ENCODE data around the gene TAS2R40.

Gene TAS2R40

DNA sequence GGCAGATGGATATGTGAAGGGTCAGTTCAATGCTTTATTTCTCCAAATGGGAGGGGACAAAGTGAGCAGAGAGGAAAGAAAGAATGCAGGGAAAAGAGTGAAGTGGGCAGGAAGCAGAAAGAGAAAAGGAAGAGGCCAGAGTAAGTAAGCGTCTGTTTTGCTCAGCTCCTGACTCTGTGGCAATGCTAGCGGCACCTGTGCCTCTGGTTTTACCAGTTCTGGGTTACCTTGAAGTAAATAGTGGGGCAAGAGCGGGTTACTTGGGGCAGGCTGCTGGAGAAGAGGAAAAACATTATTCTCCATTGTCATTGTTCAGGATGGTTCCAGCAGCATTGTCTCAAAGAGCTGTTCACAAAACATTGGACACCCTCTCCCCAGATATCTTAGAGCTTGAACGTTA, 1.9 kb downstream of the TAS2R40 start:
- DNase-seq (ENCODE audit: low read depth): no peak

DNA sequence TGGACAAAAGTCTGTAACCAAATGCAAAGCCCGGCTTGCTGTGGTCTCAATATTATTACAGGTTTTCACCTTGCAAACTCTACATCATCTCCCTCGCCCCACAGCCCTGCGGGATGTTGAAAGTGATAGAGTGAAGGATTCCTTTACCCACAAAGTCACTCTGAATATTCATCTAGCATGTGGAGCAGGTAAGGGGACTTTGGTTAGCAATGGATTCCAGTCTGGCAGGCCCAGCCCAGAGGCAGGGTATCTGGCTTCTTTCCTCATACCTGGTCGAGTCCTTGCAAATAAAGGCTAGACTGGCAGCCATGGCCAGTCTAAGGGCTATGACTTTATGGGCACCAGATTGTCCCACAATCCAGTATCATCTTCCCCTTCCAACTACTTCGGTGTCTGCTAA, 3.2 kb downstream of the TAS2R40 start:
- no peak for DNase-seq (ENCODE audit: low read depth)

- DNase-seq (ENCODE audit: low read depth): peak; percentile 29
Measured at GRCh38 chr7:143227806-143228205, 6.0 kb downstream of the TAS2R40 start.

- DNase-seq (ENCODE audit: low read depth): peak; percentile 36
Measured at GRCh38 chr7:143229054-143229790, 7.4 kb downstream of the TAS2R40 start.

- DNase-seq (ENCODE audit: low read depth): no peak
Measured at GRCh38 chr7:143230602-143231457, 9.0 kb downstream of the TAS2R40 start.

DNA sequence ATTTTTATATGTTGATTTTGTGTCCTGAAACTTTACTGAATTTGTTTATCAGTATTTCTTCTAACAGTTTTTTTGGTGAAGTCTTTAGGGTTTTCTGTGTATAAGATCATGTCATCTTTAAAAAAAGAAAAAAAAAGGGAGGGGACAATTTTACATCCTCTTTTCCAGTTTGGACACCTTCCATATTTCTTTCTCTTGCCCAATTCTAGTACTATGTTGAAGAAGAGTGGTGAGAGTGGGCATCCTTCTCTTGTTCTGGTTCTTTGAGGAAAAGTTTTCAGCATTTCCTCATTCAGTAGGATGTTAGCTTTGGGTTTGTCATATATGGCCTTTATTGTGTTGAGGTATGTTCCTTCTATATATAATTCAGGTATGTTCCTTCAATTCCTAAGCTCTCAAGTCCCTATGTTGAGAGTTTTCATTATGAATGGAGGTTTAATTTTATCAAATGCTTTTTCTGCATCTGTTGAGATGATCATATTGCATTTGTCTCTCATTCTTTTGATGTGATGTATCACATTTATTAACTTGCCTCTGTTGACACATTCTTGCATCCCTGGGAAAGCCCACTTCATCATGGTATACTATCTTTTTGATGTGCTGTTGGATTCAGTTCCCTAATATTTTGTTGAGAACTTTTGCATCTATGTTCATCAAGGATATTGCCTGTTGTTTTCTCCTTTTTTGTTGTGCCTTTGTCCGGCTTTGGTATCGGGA, 12.1 kb downstream of the TAS2R40 start:
- no peak for DNase-seq (ENCODE audit: low read depth)

GRCh38 chr7:143234533-143234875, 12.7 kb downstream of the TAS2R40 start:
- no peak for DNase-seq (ENCODE audit: low read depth)

DNA sequence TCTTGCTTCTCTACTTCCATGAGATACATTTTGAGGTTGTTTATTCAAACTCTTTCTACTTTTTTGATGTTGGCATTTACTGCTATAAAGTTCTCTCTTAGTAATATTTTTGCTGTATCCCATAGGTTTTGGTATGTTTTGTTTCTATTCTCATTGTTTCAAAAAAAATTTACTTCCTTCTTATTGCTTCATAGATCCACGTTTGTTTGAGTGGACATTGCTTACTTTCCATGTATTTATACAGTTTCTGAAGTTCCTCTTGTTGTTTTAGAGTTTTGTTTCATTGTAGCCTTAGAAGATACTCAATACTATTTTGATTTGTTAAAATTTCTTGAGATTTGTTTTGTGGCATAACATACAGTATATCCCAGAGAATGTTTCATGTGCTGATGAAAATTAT, 13.7 kb downstream of the TAS2R40 start:
- DNase-seq (ENCODE audit: low read depth): no peak

GRCh38 chr7:143236408-143236990, 14.7 kb downstream of the TAS2R40 start:
- DNase-seq (ENCODE audit: low read depth): no peak

- DNase-seq (ENCODE audit: low read depth): no peak
Measured at GRCh38 chr7:143237366-143237765, 15.5 kb downstream of the TAS2R40 start.

DNA sequence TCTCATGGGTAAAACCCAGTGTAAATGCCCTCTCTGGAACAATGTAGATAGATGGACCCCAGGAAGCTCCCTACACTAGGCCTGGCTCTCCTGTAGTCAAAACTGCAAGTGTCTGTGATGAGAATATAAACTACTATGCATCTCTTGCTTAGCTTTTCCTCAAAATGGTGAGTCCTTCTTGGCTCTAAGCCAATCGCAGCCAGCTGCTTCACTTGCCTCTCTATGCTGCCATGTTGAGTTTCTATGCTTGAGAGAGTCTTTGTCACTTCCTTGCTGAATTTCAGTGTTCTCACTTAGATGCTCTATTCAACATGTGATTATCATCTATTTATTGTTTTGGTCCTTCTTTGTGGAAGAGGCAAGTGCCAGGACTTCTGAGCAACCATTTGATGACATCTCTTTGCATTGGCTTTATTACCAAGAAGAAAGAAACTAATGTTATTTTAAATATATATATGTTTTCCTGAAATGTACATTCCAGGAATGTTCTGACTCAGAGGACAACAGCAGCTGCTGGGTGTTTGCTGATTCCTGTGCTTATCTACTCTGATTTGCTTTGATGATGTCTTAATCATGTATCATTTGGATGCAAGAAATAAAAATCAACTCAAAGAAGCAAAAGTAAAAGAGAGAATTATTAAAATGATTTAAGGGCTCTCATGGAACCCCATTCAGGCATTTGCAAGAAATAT, 16.6 kb downstream of the TAS2R40 start:
- DNase-seq (ENCODE audit: low read depth): peak; percentile 28

DNA sequence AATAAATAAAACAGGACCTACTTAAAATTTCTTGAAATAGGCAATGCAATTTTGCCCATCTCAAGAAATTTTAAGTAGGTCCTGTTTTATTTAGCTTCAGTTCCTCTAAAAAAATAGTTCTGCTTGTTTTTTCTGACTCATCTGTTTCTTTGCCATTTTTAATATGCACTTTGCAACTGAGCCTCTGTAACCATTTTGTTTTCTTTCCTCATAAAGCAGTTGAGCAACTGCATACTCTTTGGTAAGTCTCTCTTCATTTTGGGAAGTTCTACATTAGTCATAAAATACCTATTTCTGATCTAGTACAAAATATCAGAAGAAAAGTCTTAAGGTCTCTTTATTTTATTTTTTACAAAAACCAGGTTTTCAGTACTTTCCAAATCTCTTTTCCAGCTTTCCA, 18.0 kb downstream of the TAS2R40 start:
- peak; percentile 75 for DNase-seq (ENCODE audit: low read depth)

- DNase-seq (ENCODE audit: low read depth): peak; percentile 92
Measured at GRCh38 chr7:143240291-143241168, 18.7 kb downstream of the TAS2R40 start.

DNA sequence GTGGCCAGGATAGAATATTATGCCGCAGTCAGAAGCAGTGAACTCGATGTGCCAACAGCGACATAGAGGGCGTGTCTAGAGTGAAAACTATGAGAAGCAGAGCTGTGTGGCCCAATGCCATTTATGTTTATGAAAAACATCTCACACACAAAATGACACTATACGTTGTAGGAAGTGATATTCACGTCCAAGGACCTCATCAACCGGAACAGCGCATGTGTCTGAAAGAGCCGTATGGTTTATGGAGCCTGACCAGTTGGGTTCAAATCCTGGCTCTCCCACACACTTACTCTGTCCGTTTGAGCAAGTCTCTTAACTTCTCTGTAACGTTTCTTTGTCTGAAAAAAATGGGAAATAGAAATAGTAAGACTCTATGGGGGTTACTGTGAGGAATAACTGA, 20.5 kb downstream of the TAS2R40 start:
- DNase-seq (ENCODE audit: low read depth): no peak

- no peak for DNase-seq (ENCODE audit: low read depth)
Measured at GRCh38 chr7:143243111-143243510, 21.3 kb downstream of the TAS2R40 start.

GRCh38 chr7:143243614-143244013, 21.8 kb downstream of the TAS2R40 start:
- no peak for DNase-seq (ENCODE audit: low read depth)

GRCh38 chr7:143244321-143244720, 22.5 kb downstream of the TAS2R40 start:
- DNase-seq (ENCODE audit: low read depth): no peak

DNA sequence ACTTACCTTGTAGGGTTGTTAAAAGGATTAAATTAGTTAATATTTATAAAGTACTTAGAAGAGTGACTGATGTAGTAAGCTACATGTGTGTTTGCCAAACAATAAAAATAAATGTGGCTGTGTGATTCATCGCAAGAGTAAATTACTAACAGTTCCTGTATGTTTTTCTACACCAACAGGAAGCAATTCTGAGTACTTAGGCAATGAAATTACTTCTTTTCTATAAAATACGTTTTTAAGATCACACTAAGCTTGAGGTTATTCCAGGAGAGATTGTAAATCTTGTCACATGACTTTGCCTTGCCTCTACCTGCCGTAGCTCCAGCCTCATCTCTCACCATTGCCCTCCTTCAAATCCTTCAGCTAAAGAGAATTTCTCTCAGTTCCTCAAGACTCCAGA, 23.3 kb downstream of the TAS2R40 start:
- peak; percentile 73 for DNase-seq (ENCODE audit: low read depth)

DNA sequence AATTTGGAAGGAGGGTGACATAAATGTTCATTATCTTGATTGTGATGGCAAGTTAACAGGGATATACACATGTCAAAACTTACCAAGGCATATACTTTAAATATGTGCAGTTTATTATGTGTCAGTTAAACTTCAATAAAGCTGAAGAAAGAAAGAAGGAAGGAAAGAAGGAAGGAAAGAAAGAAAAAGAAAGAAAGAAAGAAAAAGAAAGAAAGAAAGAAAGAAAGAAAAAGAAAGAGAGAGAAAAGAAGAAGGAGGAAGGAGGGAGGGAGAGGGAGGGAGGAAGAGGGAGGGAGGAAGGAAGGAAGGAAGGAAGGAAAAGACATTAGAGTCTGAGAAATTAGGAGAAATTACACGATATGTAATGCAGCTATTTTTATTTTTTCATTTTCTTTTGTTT, 25.5 kb downstream of the TAS2R40 start:
- no peak for DNase-seq (ENCODE audit: low read depth)

DNA sequence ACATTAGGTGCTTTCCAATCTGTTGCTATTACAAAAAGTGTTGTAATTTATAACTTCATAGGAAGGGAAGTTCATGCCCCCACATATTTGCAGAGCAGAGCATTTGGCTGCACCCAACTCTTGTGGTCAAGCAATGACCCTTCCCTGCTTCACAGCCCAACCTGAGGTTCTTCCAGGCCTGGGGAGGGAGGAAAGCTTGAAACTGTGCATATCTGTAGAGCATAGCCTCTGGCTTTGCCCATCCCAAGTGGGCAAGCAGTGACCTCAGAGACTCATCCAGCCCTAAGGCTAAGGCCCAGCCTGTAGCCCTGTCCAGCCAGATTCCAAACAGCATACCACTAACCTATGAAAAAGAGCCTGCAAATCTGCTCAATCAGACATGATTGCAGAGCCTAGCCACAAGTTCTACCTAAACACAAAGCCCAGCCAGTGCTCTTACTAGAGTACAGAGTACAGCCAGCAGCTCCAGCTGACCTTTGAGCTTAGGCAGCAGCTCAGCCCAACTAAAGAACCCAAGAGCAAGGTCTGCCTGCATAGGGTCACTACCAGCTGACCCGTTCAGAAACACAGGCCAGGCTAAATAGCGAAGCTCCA, 27.0 kb downstream of the TAS2R40 start:
- peak; percentile 62 for DNase-seq (ENCODE audit: low read depth)

Measured in iris pigment epithelial cell (primary cell).